HepG2 (cell line): Measurements from ENCODE around the gene XIST. TPM values are rescaled to one million over a fixed set of nuclear protein-coding genes. Genes with fewer than 3 reads are reported as not detected.

Source experiments
- ATAC-seq: fragments of 200-7000 bp; cut with Tn5 transposase; 3 replicates; pipeline ENCODE4 v1.9.1; 2020; ENCODE audit warnings: mild to moderate bottlenecking, moderate library complexity
- BruUV-seq: library from RNA; stranded (reverse); fragments of 400-500 nt; replicated peaks from 2 replicates; lab custom pipeline; 2021; lab: Mats Ljungman, UMichigan
- CTCF ChIA-PET: fragments of 300-600 bp; formaldehyde crosslinking; extraction: SDS; loops from one replicate; lab custom pipeline; 2021; ENCODE audit warnings: low total read pairs, inconsistent platforms, low intra/inter-chr PET ratio; lab: Yijun Ruan, JAX
- POLR2A ChIA-PET: fragments of 350-600 bp; sonication (Branson Sonifier 250); formaldehyde crosslinking; loops from one replicate; lab custom pipeline; 2020; ENCODE audit warnings: antibody characterized with exemption, inconsistent platforms; lab: Yijun Ruan, JAX
- DNase-seq: peaks from one replicate; pipeline ENCODE4 v3.0.0-alpha.2; 2015; ENCODE audit warnings: low spot score
- FAIRE-seq: peaks from 3 replicates; lab custom pipeline; 2011; peaks lifted over from hg19 to GRCh38; lab: Jason Lieb, UNC
- H2AFZ ChIP-seq: one replicate; pipeline ENCODE4 v1.6.1; 2011; ENCODE audit warnings: low read length, inconsistent platforms
- H3K27ac ChIP-seq: fragments of 300-600 bp; 3 replicates; pipeline ENCODE4 v1.8.0; 2011; ENCODE audit warnings: mixed run types, mild to moderate bottlenecking, mixed read lengths, low read length, inconsistent platforms; ENCODE audit not compliant: insufficient read depth; ENCODE audit errors: extremely low read length
- H3K27me3 ChIP-seq, 2 experiments: fragments of 200-600 bp in 1 of 2; 2 replicates in 1 of 2; 3 replicates in 1 of 2; pipeline versions ENCODE4 v1.6.0 to v1.8.0; 2011; ENCODE audit warnings: low read length in 2 of 2, mild to moderate bottlenecking in 2 of 2, moderate library complexity in 2 of 2, inconsistent platforms in 1 of 2; ENCODE audit not compliant: insufficient read depth in 2 of 2, control insufficient read depth in 1 of 2
- H3K36me3 ChIP-seq, 2 experiments: fragments of 200-600 bp in 1 of 2; replicated peaks in 1 of 2; 2 replicates in 1 of 2; 3 replicates in 1 of 2; pipeline versions ENCODE4 v1.5.1 to v1.8.0; 2011; ENCODE audit warnings: low read length in 2 of 2, inconsistent platforms in 1 of 2; ENCODE audit not compliant: insufficient read depth in 2 of 2, control insufficient read depth in 1 of 2
- H3K4me1 ChIP-seq: 2 replicates; pipeline ENCODE4 v1.5.1; 2012; ENCODE audit warnings: low read length, inconsistent platforms; ENCODE audit not compliant: insufficient read depth
- H3K4me2 ChIP-seq: 2 replicates; pipeline ENCODE4 v1.6.0; 2011; ENCODE audit warnings: low read depth, low read length, inconsistent platforms
- H3K4me3 ChIP-seq, 3 experiments: fragments of 200-600 bp in 1 of 3; sonication (generic), shearing (Covaris generic) in 1 of 3; replicated peaks in 1 of 3; 2 replicates each; pipeline ENCODE4 v1.5.1; 2011 to 2016; ENCODE audit warnings: low read length in 3 of 3, inconsistent platforms in 2 of 3, low read depth in 2 of 3, mild to moderate bottlenecking in 2 of 3, control low read depth in 1 of 3, mixed read lengths in 1 of 3; ENCODE audit not compliant: insufficient read depth in 1 of 3
- H3K79me2 ChIP-seq: one replicate; pipeline ENCODE4 v1.6.1; 2011; ENCODE audit warnings: low read length, inconsistent platforms; ENCODE audit not compliant: insufficient read depth
- H3K9ac ChIP-seq: 2 replicates; pipeline ENCODE4 v1.6.0; 2011; ENCODE audit warnings: mild to moderate bottlenecking, low read depth, low read length, inconsistent platforms; ENCODE audit not compliant: insufficient read depth
- H3K9me3 ChIP-seq: 2 replicates; pipeline ENCODE4 v1.5.1; 2012; ENCODE audit warnings: mild to moderate bottlenecking, low read length
- H4K20me1 ChIP-seq: 2 replicates; pipeline ENCODE4 v1.6.0; 2011; ENCODE audit warnings: inconsistent platforms, mild to moderate bottlenecking, low read length, moderate library complexity; ENCODE audit not compliant: insufficient read depth
- ATRX ChIP-seq: sonication (generic); formaldehyde crosslinking; IDR thresholded peaks from 2 replicates; pipeline ENCODE4 v1.4.0; 2020; ENCODE audit warnings: missing genetic modification reagents, borderline replicate concordance
- BORCS8-MEF2B ChIP-seq: sonication (generic); formaldehyde crosslinking; IDR thresholded peaks from 2 replicates; pipeline ENCODE4 v1.8.0; 2022; ENCODE audit warnings: mild to moderate bottlenecking, missing genetic modification reagents
- GTF3A ChIP-seq: sonication (generic); formaldehyde crosslinking; conservative IDR thresholded peaks from 2 replicates; pipeline ENCODE4 v1.4.0; 2020; ENCODE audit warnings: mild to moderate bottlenecking, missing genetic modification reagents
- HDAC2 ChIP-seq: sonication (generic); formaldehyde crosslinking; IDR thresholded peaks from 2 replicates; pipeline ENCODE4 v1.4.0; 2020; ENCODE audit warnings: missing genetic modification reagents
- HOXA3 ChIP-seq: sonication (generic); formaldehyde crosslinking; IDR thresholded peaks from 2 replicates; pipeline ENCODE4 v1.5.0; 2020; ENCODE audit warnings: missing genetic modification reagents
- JARID2 ChIP-seq: sonication (generic); formaldehyde crosslinking; IDR thresholded peaks from 2 replicates; pipeline ENCODE4 v1.8.1; 2023; ENCODE audit warnings: missing genetic modification reagents, inconsistent platforms; ENCODE audit not compliant: insufficient replicate concordance
- KLF13 ChIP-seq: sonication (generic); formaldehyde crosslinking; IDR thresholded peaks from 2 replicates; pipeline ENCODE4 v1.4.0; 2020; ENCODE audit warnings: mild to moderate bottlenecking, missing genetic modification reagents
- PAWR ChIP-seq: sonication (generic); formaldehyde crosslinking; IDR thresholded peaks from 2 replicates; pipeline ENCODE4 v1.4.0; 2020; ENCODE audit warnings: missing genetic modification reagents, mild to moderate bottlenecking, borderline replicate concordance
- POLR2G ChIP-seq: fragments of 200-400 bp; formaldehyde crosslinking; IDR thresholded peaks from 2 replicates; pipeline ENCODE4 v1.6.1; 2018; ENCODE audit warnings: mild to moderate bottlenecking, low read depth, low read length, moderate library complexity
- RFX5 ChIP-seq: IDR thresholded peaks from 2 replicates; pipeline ENCODE4 v1.6.1; 2011; ENCODE audit warnings: low read depth, low read length, improper control_type of control experiment
- RFXANK ChIP-seq: IDR thresholded peaks from 2 replicates; pipeline ENCODE4 v1.6.1; 2016
- ZNF343 ChIP-seq: sonication (generic); formaldehyde crosslinking; IDR thresholded peaks from 2 replicates; pipeline ENCODE4 v1.4.0; 2020; ENCODE audit warnings: mild to moderate bottlenecking, missing genetic modification reagents
- WGBS: methylation state at CpG from one replicate; pipeline ENCODE4 v1.1.6; 2017; ENCODE audit warnings: low lambda C conversion rate; 5-methylcytosine and 5-hydroxymethylcytosine counted together
- in situ Hi-C: cut with HindIII; loops from 2 replicates; pipeline ENCODE4 v1.10.0; 2017; ENCODE audit warnings: low pct_unique_long_range_greater_than_20kb; ENCODE audit not compliant: extremely low pct_ligation_motif_present
- intact Hi-C: fragments of 100-400 bp; cut with micrococcal nuclease; formaldehyde crosslinking; loops from one replicate; pipeline ENCODE4 v1.10.0; 2022; ENCODE audit not compliant: unreplicated experiment
- polyA plus RNA-seq, 8 experiments: library from polyadenylated mRNA; depleted of rRNA in 3 of 8; stranded (reverse) in 7 of 8; unstranded in 1 of 8; fragments of >200 nt; fragmentation: Illumina TruSeq in 4 of 8; extraction: Trizol in 4 of 8; gene quantifications; 2 replicates each; pipeline versions ENCODE4 v1.2.1 to v1.2.3, GENCODE V29; 2011 to 2016; ENCODE audit warnings: low read depth in 4 of 8, missing spikeins in 1 of 8, mixed read lengths in 1 of 8; ENCODE audit not compliant: insufficient read depth in 1 of 8
- total RNA-seq, 5 experiments: library from RNA; depleted of rRNA; stranded (reverse); fragments of >200 nt; fragmentation: Illumina TruSeq; extraction: Trizol; gene quantifications; 2 replicates each; pipeline ENCODE4 v1.2.3, GENCODE V29; 2016; ENCODE audit warnings: low read depth in 1 of 5
- TF ChIP-seq, protein P1 (sequence below): sonication (generic); formaldehyde crosslinking; IDR thresholded peaks from 2 replicates; pipeline ENCODE4 v1.8.0; 2023; ENCODE audit warnings: mild to moderate bottlenecking, missing genetic modification reagents
- TF ChIP-seq, protein P2 (sequence below), 2 experiments: fragments of 450-650 bp in 1 of 2; sonication (generic) in 1 of 2; formaldehyde crosslinking in 1 of 2; IDR thresholded peaks; 2 replicates each; pipeline versions ENCODE4 v1.6.1 to v1.8.0; 2016 to 2022; ENCODE audit warnings: antibody characterized with exemption in 1 of 2, mild to moderate bottlenecking in 1 of 2, missing genetic modification reagents in 1 of 2

The XIST gene
- total and polyA plus RNA-seq, 2 of the 13 experiments (the other 11 are each of a cell fraction or from before 2014, with no cell fraction given): 0.02 to 0.26 TPM

DNA sequence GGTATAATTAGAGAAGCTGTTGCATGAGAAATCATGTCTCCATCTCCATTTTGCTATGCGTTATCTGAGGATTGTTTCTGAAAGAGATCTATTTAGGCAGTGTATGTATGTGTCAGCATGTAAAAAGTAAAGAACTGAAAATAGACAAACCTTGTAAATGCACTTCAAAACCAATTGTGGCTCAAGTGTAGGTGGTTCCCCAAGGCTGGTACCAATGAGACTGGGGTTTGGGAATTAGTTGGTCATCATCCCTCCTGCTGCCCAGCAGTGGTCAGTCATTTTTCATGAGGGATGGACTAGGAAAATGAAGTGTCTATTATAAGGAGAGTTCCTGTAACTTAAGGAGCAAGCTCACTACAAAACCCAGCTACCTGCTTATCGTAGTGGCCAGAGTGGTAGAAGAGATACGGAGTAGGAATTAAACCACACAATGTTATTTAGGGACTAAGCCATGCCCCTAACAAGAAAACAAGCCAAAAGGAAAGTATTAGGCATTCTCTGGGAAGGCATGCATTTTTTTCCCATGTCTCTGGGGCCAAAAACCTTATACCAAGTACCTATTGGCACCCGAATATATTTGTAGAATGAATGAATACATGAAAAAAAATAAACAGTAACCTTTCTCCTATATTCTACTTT is 30.5 kb downstream of the XIST start:
- CTCF ChIA-PET: no interaction called here
- no peaks in the 10 kb centered on the region for H3K79me2 ChIP-seq
- H4K20me1 ChIP-seq: no peaks in the 10 kb centered on the region
- DNase-seq (no peak), FAIRE-seq (no peak), ATAC-seq (no peak)
- H3K4me2 ChIP-seq: no peak overlapping the region
- H3K27me3 ChIP-seq: no peaks in the 10 kb centered on the region
- H3K36me3 ChIP-seq: no peaks in the 10 kb centered on the region
- POLR2A ChIA-PET: no interaction called here
- no peak overlapping the region for H2AFZ ChIP-seq
- no TSS peak for BruUV-seq
- in situ Hi-C loops: no loop called here
- intact Hi-C loops: no loop called here
- H3K4me1 ChIP-seq: no peaks in the 10 kb centered on the region
- no peaks in the 10 kb centered on the region for H3K9me3 ChIP-seq
- no peak overlapping the region for H3K27ac ChIP-seq
- H3K9ac ChIP-seq: no peak overlapping the region
- WGBS: 0% methylated on average over 4 of the region's 4 CpGs
- H3K4me3 ChIP-seq: no peak overlapping the region
- TF ChIP-seq HOXA3 (CRISPR knock-in tag) (no peak), POLR2G (no peak), GTF3A (CRISPR knock-in tag) (no peak), HDAC2 (CRISPR knock-in tag) (no peak), PAWR (no peak), RFX5 (no peak), ZNF343 (CRISPR knock-in tag) (no peak), BORCS8-MEF2B (no peak), JARID2 (CRISPR knock-in tag) (no peak), RFXANK (CRISPR knock-in tag) (no peak), ATRX (CRISPR knock-in tag) (no peak), KLF13 (CRISPR knock-in tag) (no peak)
- TF ChIP-seq, protein P1, sequence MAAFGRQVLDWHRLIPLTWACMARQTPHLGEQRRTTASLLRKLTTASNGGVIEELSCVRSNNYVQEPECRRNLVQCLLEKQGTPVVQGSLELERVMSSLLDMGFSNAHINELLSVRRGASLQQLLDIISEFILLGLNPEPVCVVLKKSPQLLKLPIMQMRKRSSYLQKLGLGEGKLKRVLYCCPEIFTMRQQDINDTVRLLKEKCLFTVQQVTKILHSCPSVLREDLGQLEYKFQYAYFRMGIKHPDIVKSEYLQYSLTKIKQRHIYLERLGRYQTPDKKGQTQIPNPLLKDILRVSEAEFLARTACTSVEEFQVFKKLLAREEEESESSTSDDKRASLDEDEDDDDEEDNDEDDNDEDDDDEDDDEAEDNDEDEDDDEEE (CRISPR knock-in tag): no peak
- TF ChIP-seq, protein P2, sequence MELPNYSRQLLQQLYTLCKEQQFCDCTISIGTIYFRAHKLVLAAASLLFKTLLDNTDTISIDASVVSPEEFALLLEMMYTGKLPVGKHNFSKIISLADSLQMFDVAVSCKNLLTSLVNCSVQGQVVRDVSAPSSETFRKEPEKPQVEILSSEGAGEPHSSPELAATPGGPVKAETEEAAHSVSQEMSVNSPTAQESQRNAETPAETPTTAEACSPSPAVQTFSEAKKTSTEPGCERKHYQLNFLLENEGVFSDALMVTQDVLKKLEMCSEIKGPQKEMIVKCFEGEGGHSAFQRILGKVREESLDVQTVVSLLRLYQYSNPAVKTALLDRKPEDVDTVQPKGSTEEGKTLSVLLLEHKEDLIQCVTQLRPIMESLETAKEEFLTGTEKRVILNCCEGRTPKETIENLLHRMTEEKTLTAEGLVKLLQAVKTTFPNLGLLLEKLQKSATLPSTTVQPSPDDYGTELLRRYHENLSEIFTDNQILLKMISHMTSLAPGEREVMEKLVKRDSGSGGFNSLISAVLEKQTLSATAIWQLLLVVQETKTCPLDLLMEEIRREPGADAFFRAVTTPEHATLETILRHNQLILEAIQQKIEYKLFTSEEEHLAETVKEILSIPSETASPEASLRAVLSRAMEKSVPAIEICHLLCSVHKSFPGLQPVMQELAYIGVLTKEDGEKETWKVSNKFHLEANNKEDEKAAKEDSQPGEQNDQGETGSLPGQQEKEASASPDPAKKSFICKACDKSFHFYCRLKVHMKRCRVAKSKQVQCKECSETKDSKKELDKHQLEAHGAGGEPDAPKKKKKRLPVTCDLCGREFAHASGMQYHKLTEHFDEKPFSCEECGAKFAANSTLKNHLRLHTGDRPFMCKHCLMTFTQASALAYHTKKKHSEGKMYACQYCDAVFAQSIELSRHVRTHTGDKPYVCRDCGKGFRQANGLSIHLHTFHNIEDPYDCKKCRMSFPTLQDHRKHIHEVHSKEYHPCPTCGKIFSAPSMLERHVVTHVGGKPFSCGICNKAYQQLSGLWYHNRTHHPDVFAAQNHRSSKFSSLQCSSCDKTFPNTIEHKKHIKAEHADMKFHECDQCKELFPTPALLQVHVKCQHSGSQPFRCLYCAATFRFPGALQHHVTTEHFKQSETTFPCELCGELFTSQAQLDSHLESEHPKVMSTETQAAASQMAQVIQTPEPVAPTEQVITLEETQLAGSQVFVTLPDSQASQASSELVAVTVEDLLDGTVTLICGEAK (IDR thresholded peaks at IDR 0.05): no peak
- TF ChIP-seq, protein P2 (CRISPR knock-in tag; IDR thresholded peaks at IDR 0.05): no peak
